DOHH2 (cell line): ENCODE measurements around the gene HNRNPK.

Source experiments
- CTCF ChIP-seq: fragments of 200-600 bp; sonication (generic); IDR thresholded peaks from one replicate; pipeline ENCODE4 v1.5.1; 2014; ENCODE audit warnings: antibody characterized with exemption, mild to moderate bottlenecking, low read depth, low read length; ENCODE audit not compliant: poor library complexity, severe bottlenecking
- EZH2phosphoT487 ChIP-seq: fragments of 200-600 bp; sonication (generic); IDR thresholded peaks from 2 replicates; pipeline ENCODE4 v1.6.1; 2017; ENCODE audit warnings: borderline replicate concordance, mild to moderate bottlenecking, antibody characterized with exemption, low read length, moderate library complexity, mixed read lengths

DNA sequence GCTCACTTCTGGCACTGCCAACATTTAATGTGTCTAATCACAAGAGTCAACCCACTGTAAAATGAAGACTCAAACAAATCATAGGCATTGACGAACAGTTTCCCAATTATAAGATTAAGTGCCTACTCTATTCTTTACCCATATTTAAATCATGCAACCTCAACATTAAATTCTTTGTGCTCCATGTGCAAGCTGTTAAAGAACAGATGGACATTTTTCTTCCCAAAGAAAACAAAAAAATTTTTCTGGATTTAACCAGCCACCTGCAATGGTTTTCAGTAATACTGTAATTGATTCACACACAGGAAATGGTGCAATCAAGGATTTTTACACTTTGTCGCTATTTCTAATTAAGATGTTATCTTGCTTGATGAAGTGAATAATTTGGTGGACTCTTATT is 3.6 kb downstream of the HNRNPK start:
- TF ChIP-seq CTCF, result no peak
- TF ChIP-seq EZH2phosphoT487, result no peak
